Measurements from ENCODE around the gene MCOLN2. TPM values are rescaled to one million over a fixed set of nuclear protein-coding genes. Genes with fewer than 3 reads are reported as not detected.

Gene MCOLN2
- total and polyA plus RNA-seq, 2 of the 13 experiments (the other 11 are each of a cell fraction or from before 2014, with no cell fraction given), result not detected

- H3K4me1 ChIP-seq (ENCODE audit: insufficient read depth, low read length), result no peaks in the 10 kb centered on the region
- TF ChIP-seq, protein P1, sequence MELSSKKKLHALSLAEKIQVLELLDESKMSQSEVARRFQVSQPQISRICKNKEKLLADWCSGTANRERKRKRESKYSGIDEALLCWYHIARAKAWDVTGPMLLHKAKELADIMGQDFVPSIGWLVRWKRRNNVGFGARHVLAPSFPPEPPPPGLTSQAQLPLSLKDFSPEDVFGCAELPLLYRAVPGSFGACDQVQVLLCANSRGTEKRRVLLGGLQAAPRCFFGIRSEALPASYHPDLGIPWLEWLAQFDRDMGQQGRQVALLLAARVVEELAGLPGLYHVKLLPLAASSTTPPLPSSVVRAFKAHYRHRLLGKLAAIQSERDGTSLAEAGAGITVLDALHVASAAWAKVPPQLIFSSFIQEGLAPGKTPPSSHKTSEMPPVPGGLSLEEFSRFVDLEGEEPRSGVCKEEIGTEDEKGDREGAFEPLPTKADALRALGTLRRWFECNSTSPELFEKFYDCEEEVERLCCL (CRISPR knock-in tag; IDR thresholded peaks at IDR 0.05; ENCODE audit: borderline replicate concordance), result no peak
- TF ChIP-seq MEIS2 (CRISPR knock-in tag; IDR thresholded peaks at IDR 0.05) (no peak), YEATS2 (CRISPR knock-in tag; IDR thresholded peaks at IDR 0.05; ENCODE audit: borderline replicate concordance) (no peak), ZSCAN31 (CRISPR knock-in tag; IDR thresholded peaks at IDR 0.05; ENCODE audit: low read depth) (no peak), ZNF768 (CRISPR knock-in tag; IDR thresholded peaks at IDR 0.05) (no peak), ZNF337 (CRISPR knock-in tag; IDR thresholded peaks at IDR 0.05; ENCODE audit: borderline replicate concordance, low read depth) (no peak)
- TF ChIP-seq, protein P2, sequence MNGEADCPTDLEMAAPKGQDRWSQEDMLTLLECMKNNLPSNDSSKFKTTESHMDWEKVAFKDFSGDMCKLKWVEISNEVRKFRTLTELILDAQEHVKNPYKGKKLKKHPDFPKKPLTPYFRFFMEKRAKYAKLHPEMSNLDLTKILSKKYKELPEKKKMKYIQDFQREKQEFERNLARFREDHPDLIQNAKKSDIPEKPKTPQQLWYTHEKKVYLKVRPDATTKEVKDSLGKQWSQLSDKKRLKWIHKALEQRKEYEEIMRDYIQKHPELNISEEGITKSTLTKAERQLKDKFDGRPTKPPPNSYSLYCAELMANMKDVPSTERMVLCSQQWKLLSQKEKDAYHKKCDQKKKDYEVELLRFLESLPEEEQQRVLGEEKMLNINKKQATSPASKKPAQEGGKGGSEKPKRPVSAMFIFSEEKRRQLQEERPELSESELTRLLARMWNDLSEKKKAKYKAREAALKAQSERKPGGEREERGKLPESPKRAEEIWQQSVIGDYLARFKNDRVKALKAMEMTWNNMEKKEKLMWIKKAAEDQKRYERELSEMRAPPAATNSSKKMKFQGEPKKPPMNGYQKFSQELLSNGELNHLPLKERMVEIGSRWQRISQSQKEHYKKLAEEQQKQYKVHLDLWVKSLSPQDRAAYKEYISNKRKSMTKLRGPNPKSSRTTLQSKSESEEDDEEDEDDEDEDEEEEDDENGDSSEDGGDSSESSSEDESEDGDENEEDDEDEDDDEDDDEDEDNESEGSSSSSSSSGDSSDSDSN (CRISPR knock-in tag; IDR thresholded peaks at IDR 0.05), result no peak
- TF ChIP-seq, protein P3, sequence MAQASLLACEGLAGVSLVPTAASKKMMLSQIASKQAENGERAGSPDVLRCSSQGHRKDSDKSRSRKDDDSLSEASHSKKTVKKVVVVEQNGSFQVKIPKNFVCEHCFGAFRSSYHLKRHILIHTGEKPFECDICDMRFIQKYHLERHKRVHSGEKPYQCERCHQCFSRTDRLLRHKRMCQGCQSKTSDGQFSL (CRISPR knock-in tag; IDR thresholded peaks at IDR 0.05), result no peak
- TF ChIP-seq, protein P4, sequence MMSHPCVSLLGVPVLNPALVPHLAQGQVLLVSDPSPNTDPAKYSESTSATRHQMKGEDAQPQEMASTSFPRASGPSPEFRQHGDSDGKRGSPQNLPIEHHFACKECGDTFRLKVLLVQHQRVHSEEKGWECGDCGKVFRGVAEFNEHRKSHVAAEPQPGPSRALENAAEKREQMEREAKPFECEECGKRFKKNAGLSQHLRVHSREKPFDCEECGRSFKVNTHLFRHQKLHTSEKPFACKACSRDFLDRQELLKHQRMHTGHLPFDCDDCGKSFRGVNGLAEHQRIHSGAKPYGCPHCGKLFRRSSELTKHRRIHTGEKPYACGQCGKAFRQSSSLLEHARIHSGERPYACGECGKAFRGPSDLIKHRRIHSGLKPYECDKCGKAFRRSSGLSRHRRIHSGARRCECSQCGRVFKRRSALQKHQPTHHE (CRISPR knock-in tag; IDR thresholded peaks at IDR 0.05; ENCODE audit: borderline replicate concordance), result no peak
- no peak overlapping the region for H3K4me2 ChIP-seq (ENCODE audit: low read depth, low read length)
- no peak overlapping the region for H3K4me3 ChIP-seq (replicated peaks in 1 of 3; ENCODE audit: insufficient read depth in 1 of 3, low read depth in 2 of 3, low read length in 3 of 3)
- FAIRE-seq (no peak), DNase-seq (ENCODE audit: low spot score) (no peak), ATAC-seq (no peak)
- peaks cover 0 to 5% of the 10 kb centered on the region in 2 experiments; a peak in 1 of 5 replicates for H3K27me3 ChIP-seq (ENCODE audit: control insufficient read depth in 1 of 2, insufficient read depth in 2 of 2, low read length in 2 of 2)
- 0% methylated on average over 4 of the region's 4 CpGs for WGBS (ENCODE audit: low lambda C conversion rate)
- H3K9me3 ChIP-seq (ENCODE audit: low read length), result no peaks in the 10 kb centered on the region
- H3K9ac ChIP-seq (ENCODE audit: insufficient read depth, low read depth, low read length), result no peak overlapping the region
- no peaks in the 10 kb centered on the region for H3K36me3 ChIP-seq (replicated peaks in 1 of 2; ENCODE audit: control insufficient read depth in 1 of 2, insufficient read depth in 2 of 2, low read length in 2 of 2)
- intact Hi-C loops (cut with micrococcal nuclease; ENCODE audit: unreplicated experiment) (no loop called here), in situ Hi-C loops (cut with HindIII; ENCODE audit: extremely low pct_ligation_motif_present, low pct_unique_long_range_greater_than_20kb) (no loop called here)
- no TSS peak for BruUV-seq (replicated peaks)
- ChIA-PET POLR2A (no interaction called here), CTCF (ENCODE audit: low intra/inter-chr PET ratio, low total read pairs) (no interaction called here)
- H3K27ac ChIP-seq (ENCODE audit: extremely low read length, insufficient read depth, low read length), result no peak overlapping the region
- no peaks in the 10 kb centered on the region for H3K79me2 ChIP-seq (ENCODE audit: insufficient read depth, low read length)
- no peak overlapping the region for H2AFZ ChIP-seq (ENCODE audit: low read length)
- no peaks in the 10 kb centered on the region for H4K20me1 ChIP-seq (ENCODE audit: insufficient read depth, low read length)
Measured at GRCh38 chr1:84887261-84887934, 109.5 kb downstream of the MCOLN2 start.

Measured in HepG2 (cell line).